HEK293 (cell line): Measurements from ENCODE around the gene TRAK2.

ENCODE experiments used
- HOXC10 ChIP-seq: sonication (generic); formaldehyde crosslinking; IDR thresholded peaks from 2 replicates; pipeline ENCODE4 v1.8.1; 2023; ENCODE audit warnings: mild to moderate bottlenecking, missing genetic modification reagents
- SCRT1 ChIP-seq: fragments of 450-650 bp; formaldehyde crosslinking; IDR thresholded peaks from 2 replicates; pipeline ENCODE4 v1.5.1; 2016; ENCODE audit warnings: missing biosample characterization, missing genetic modification characterization, borderline replicate concordance
- ZNF530 ChIP-seq: fragments of 450-650 bp; formaldehyde crosslinking; IDR thresholded peaks from 2 replicates; pipeline ENCODE4 v1.5.1; 2016; ENCODE audit warnings: low read depth, missing biosample characterization, missing genetic modification characterization
- ZNF558 ChIP-seq: fragments of 450-650 bp; formaldehyde crosslinking; IDR thresholded peaks from 2 replicates; pipeline ENCODE4 v1.5.1; 2016; ENCODE audit warnings: missing biosample characterization, missing genetic modification characterization
- TF ChIP-seq, protein P1 (sequence below): fragments of 450-650 bp; formaldehyde crosslinking; IDR thresholded peaks from 2 replicates; pipeline ENCODE4 v1.5.1; 2016; ENCODE audit warnings: missing biosample characterization, missing genetic modification characterization

DNA sequence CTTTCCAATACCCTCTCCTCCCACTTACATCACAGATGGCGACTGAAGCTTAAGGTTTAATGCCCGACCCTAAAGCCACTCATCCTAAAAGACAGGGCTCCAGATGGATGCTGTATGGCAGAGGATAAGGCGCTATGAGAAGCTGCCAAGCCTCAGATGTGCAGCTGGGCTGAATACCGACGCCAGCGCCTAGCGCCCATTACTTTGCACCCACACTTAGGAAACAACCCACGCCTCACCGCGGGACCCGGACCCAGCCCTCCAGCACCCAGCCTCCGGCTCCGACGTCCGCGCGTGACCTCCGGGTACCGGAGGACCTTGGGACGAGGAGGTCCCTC is 335 bp downstream of the TRAK2 start:
- TF ChIP-seq, protein P1, sequence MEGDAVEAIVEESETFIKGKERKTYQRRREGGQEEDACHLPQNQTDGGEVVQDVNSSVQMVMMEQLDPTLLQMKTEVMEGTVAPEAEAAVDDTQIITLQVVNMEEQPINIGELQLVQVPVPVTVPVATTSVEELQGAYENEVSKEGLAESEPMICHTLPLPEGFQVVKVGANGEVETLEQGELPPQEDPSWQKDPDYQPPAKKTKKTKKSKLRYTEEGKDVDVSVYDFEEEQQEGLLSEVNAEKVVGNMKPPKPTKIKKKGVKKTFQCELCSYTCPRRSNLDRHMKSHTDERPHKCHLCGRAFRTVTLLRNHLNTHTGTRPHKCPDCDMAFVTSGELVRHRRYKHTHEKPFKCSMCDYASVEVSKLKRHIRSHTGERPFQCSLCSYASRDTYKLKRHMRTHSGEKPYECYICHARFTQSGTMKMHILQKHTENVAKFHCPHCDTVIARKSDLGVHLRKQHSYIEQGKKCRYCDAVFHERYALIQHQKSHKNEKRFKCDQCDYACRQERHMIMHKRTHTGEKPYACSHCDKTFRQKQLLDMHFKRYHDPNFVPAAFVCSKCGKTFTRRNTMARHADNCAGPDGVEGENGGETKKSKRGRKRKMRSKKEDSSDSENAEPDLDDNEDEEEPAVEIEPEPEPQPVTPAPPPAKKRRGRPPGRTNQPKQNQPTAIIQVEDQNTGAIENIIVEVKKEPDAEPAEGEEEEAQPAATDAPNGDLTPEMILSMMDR: no peak
- TF ChIP-seq ZNF530 (tag by site-specific recombination): no peak
- no peak for TF ChIP-seq ZNF558 (tag by site-specific recombination)
- no peak for TF ChIP-seq HOXC10 (CRISPR knock-in tag)
- TF ChIP-seq SCRT1 (tag by site-specific recombination): no peak
